Measurements from ENCODE around the gene PDE6A.
A peak's percentile ranks its signal among the peaks of the same experiment; 100 is the strongest.

The PDE6A gene

GRCh38 chr5:149840226-149840825, 104.3 kb downstream of the PDE6A start:
- no peak overlapping the region for H3K4me3 ChIP-seq (ENCODE audit: low read depth, low read length)
- DNase-seq (ENCODE audit: low read depth) = peak; percentile 27
- TF ChIP-seq CTCF (conservative IDR thresholded peaks at IDR 0.05; ENCODE audit: low read depth, low read length) = no peak

- DNase-seq (ENCODE audit: low read depth) = peak; percentile 33
- TF ChIP-seq CTCF (conservative IDR thresholded peaks at IDR 0.05; ENCODE audit: low read depth, low read length) = no peak
- H3K4me3 ChIP-seq (ENCODE audit: low read depth, low read length) = no peak overlapping the region
Measured at GRCh38 chr5:149839761-149840160, 104.8 kb downstream of the PDE6A start.

GRCh38 chr5:149838881-149839739, 105.5 kb downstream of the PDE6A start:
- TF ChIP-seq CTCF (conservative IDR thresholded peaks at IDR 0.05; ENCODE audit: low read depth, low read length) = no peak
- H3K4me3 ChIP-seq (ENCODE audit: low read depth, low read length) = no peak overlapping the region
- DNase-seq (ENCODE audit: low read depth) = peak; percentile 65

GRCh38 chr5:149837680-149838269, 106.8 kb downstream of the PDE6A start:
- peak; percentile 80 for DNase-seq (ENCODE audit: low read depth)
- peak; percentile 93 for TF ChIP-seq CTCF (conservative IDR thresholded peaks at IDR 0.05; ENCODE audit: low read depth, low read length)

GRCh38 chr5:149836451-149837139, 108.0 kb downstream of the PDE6A start:
- H3K4me3 ChIP-seq (ENCODE audit: low read depth, low read length) = no peak overlapping the region
- no peak for DNase-seq (ENCODE audit: low read depth)
- TF ChIP-seq CTCF (conservative IDR thresholded peaks at IDR 0.05; ENCODE audit: low read depth, low read length) = no peak

More at GRCh38 chr5:149837680-149838269, 106.8 kb downstream of the PDE6A start:
- no peak overlapping the region for H3K4me3 ChIP-seq (ENCODE audit: low read depth, low read length)

GRCh38 chr5:149834246-149834855, 110.2 kb downstream of the PDE6A start:
- TF ChIP-seq CTCF (conservative IDR thresholded peaks at IDR 0.05; ENCODE audit: low read depth, low read length) = peak; percentile 91
- H3K4me3 ChIP-seq (ENCODE audit: low read depth, low read length) = no peak overlapping the region
- peak; percentile 96 for DNase-seq (ENCODE audit: low read depth)
